GM19467 (cell line): ENCODE measurements around the gene CYP19A1.

Experiments used
- ATAC-seq: cut with Tn5 transposase; IDR thresholded peaks from one replicate; pipeline ENCODE4 v1.9.1; 2021; ENCODE audit warnings: mild to moderate bottlenecking, moderate library complexity; ENCODE audit not compliant: unreplicated experiment

CYP19A1 gene

DNA sequence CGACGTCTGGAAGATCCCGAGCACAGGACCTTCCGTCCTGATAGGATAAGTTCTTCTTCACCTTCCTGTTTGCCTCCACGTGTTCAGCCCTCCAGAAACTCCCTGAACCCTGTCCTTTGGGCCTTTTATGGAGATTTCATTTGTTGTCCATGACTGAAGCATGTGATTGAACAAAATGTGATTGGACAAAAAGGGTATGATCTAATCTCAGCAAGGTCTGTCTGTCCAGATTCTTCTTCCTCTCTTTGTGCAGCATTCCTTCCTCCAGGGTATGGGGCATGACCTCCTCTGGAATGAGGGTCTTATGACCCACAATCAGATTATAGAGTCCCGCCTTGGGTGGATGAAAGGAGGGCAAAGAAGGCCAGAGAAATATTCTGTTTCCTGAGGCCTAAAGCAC is at the start of gene CYP19A1:
TSS of gene CYP19A1 (minus strand) at position 101 of the 400 bp plus-strand sequence. CDS start 95,684 bp downstream, outside the sequence.
- ATAC-seq = no peak

DNA sequence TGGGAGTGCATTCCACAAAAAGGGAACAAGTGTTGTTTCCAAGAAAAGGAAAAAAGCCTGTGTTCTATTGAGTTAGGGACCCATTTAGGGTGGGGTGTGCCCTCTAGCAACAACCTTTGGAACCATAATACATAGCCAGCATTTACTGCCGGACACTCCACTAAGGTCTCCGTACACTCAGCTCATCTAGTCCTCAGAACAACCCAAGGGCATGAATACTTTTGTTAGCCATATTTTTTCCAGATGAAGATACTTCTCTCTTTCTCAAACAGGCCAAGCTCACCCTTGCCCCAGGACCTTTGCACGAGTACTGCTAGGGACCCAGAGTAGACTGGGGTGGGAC is 49.3 kb upstream of the CYP19A1 start:
- no peak for ATAC-seq

DNA sequence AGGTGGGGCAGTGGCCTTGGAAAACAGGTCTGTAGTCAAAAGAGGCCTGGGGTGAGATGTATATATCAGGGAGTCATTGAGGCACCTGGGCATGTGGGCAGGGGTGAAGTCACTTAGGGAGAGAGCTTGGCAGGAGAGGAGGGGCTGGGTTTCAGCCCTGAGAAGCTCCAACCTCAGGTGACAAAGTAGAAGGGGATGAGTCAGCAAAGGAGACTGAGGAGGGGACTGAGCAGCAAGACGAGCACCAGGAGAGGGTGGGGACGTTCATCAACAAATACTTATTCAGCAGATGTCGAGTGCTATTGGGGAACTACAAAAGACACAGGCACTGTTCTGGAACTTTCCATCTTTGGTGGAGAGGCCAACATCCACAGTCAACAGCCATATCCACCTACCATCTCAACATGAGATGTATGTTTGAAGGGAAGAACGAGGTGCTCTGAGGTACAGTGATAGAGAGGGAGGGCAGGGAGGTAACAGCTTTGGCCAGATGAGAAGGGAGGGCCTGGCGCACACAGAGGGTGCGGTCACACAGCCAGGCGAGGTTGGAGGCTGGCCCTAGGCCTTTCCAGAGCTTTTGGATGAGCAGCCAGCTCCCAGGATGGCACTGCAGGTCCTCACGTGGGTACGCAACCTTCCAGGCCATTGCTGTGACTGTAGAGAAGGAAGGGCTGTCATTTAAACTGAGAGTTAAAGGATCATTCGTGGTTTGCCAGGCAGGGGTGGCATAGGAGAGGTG is 48.7 kb upstream of the CYP19A1 start:
- no peak for ATAC-seq

DNA sequence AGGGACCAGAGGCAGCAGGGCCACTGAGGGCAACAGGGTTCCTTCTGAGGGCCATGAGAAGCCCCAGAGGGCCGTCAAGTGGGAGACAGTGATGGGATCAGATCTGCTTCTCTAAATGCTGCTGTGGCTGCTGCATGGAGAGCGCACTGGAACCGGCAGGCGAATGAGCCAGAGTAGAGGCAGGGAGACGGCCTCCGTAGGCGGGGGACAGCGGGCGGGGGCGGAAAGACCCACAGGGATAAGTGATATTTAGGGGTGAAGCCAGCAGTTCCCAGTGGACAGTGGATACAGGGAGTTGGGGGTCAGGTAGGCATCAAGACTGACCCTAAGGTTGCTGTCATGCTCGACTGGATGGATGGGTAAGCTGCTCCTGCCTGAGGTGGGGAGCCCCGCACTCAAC is 48.1 kb upstream of the CYP19A1 start:
- no peak for ATAC-seq

DNA sequence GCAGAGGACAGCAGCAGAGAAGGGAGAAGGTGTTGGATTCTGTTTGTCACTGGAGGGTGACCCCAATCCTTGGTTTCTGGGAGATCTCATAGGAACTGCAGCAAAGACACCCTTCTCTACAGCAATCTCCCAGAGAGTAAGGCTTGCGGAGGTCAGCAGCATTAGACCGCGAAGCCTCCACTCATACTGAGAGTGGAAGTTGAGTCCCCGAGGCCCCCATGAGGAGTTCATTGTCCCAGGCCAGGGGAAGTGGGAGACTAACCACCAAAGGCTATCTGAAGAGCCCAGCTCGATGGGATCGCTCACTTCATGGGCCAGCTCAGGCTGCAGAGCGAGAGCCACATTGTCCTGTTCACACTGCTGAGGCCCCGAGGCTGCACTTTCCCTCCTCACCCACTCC is 47.6 kb upstream of the CYP19A1 start:
- no peak for ATAC-seq

DNA sequence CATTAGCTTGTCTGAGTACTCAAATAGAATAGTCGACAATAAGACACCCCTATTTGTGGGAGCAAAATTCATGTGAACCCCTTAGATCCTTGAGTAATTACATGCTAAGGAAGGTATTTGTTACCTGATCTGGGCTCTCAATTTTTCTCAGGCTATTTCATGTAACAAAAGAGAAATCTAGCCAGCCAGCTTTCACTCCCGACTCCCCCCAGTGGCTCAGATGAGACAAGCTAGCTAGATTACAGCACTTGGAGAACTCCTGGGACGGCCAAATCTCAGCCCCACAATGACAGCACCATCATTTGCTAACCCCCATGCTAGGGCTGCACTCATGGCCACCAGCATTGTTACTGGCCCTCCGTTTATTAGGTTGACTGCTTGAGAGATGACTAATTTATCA is 44.4 kb upstream of the CYP19A1 start:
- no peak for ATAC-seq

DNA sequence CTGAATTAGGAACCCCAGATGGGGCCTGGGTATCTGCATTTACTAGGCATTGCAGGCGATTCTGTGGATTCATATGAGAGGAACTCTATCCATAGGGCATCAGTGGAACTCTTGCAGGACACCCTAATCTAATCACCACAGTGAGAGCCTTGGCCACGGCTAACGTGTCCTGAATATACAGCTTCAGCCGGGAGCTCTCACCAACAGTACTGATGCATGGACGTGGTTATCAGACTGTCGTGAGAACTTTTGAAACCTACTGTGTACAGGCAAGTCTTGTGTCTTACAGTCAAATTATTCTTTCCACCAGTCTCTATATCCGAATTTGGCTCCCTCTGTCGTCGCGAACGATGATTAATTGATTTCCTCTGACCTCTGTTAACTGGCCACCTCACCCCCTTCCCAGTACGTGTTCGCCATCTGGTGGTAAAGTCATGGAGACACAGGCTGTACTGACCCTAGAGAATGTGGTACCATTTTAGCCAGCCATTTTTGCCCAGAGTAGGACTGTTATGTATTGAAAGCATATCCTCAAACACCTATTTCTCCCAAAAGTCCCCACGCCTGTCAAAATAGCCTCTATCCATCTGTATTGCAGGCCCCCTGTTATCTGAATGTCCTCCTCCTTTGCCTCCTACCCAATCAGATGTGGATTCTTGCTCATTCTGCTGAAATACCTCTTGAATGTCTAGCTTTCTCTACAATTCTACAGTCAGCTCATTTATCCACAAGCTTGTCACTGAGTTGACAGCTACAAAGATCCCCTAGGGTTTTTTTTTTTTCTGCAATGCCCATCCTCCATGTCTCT is 42.8 kb upstream of the CYP19A1 start:
- ATAC-seq = peak; percentile 95

DNA sequence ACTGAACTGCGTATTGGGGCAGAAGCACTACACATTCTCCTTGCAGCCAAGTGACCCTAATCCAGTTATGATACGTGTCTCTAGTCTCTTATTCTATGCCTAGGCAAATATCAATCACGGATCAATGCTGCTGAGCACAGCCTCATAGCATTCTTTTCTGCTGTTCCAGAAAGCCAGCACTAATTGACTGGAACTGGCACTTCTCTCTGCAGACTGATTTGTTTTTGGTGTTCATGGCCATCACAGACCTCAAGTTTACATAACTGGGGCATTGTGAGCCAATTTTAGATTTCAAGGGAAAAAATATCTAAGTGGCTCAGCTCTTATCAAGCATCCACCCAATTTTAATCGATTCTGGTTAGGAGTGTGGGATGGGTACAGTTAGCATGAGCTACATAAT is 41.0 kb upstream of the CYP19A1 start:
- ATAC-seq = no peak

DNA sequence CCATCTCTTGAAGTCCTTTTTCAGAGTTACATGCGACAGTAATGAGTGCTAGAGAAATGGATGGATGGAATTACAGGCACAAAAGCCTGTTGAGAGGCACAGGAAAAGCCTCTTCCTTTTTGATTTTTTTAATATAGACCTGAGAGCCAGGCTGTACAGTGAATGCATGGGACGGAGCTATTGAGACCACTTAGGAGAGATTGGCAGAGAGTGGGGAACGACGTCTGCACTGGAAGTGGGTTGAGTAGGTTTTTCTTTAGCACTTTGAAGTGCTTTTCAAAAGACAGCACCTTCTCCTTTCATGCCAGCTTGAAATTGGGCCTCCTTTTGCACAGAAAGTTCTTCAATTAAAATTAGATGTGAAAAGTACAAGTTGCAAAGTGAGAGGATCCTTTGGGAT is 40.0 kb upstream of the CYP19A1 start:
- ATAC-seq = no peak

DNA sequence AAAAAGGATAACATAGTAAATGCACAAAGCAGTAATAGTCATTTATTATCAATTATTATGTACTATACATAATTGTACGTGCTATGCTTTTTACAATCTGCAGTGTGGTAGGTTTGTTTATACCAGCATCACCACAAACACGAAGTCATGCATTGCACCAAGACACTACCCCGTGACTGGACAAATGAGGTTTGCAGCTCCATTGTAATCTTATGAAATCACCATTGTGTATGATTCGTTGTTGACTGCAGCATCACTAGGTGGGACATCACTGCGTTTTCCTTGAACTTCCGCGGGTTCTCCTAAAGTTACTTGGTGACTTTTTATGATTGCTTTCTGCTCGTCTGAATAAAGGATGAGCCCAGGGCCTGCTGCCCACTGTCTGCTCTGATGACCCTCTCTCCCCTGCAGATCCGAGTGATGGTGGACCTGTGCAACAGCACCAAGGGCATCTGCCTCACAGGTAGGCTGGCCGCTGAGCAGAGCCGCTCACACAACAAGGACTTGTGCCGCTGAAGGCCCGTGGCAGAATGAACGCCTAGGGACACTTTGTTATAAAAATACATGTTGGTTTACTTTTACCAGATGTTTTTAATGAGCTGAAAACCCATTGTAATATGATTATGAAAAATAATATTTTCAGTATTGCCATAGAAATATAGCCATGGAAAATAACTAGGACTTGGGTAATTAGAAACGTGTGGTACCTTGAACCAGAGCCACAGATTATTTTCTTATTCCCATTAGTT is 38.8 kb upstream of the CYP19A1 start:
- no peak for ATAC-seq

DNA sequence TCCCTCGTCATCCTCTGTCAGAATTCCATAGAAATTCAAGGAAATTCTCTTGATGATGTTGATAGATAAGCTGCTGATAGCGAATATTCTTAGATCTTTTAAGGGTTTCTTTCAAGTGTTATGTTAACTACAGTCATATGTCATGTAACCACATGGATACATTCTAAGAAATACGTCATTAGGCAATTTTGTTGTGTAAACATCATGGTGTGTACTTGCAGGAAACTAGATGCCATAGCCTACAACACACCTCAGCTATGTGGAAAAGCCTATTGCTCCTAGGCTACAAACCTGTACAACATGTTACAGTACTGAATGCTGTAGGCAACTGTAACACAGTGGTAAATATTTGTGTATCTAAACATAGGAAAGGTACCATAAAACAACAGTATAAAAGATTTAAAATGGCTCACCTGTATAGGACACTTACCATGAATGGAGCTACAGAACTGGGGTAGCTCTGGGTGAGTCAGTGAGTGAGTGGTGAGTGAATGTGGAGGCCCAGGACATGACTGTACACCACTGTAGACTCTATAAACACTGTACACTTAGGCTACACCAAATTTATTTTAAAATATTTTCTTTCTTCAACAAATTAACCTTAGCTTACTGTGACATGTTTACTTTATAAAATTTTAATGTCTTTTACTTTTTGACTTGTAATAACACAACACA is 37.7 kb upstream of the CYP19A1 start:
- no peak for ATAC-seq

DNA sequence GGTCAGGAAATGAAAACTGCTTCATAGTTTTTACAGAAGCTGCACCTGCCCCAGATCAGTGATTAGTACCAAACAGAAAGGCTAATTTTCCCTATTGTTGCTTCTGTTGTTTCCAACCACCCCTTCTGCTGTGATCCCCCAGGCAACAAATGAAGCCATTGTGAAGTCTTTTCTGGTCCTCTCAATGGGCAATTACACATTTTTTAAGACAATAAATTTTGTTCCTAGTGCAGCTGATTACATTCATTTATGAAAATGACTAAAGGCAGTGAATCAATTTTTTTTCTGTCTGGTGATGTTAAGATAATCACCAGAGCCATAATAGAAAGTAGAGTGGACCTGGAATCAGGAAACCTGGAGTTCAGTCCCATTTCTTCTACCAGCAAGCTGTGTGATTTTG is 35.7 kb upstream of the CYP19A1 start:
- ATAC-seq = no peak

DNA sequence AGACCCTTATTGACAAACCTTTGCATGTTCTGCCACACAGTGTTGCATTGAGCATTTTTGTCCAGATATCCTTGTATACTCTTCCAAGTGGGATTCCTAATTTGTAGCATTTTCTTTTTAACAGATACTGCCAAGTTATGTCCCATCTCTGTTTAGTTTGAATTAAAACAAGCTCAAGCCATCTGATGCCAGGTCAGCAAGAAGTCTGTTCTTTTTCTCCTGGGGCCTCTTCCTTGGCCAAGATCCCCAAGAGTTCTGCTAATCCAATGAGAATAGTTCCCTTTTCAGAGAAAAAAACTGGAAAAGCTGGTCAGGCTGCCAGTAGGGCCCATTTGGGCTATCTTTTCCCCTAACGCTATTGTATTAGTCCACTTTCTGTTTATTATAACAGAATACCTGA is 32.9 kb upstream of the CYP19A1 start:
- no peak for ATAC-seq

DNA sequence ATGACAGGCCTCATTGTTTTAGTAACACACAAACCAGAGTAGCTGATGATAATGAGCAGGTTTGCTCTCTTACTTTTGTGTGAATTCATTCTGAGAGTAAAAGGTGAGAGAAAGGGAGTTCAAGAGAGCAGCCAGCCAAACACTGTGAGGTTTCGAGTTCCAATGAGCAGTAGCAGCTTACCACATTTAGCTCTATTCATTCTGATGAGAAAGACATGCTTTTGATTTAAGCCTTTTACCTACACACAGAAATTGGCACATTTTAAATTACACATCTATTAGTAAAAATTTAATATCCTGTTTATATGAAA is 31.0 kb upstream of the CYP19A1 start:
- no peak for ATAC-seq

DNA sequence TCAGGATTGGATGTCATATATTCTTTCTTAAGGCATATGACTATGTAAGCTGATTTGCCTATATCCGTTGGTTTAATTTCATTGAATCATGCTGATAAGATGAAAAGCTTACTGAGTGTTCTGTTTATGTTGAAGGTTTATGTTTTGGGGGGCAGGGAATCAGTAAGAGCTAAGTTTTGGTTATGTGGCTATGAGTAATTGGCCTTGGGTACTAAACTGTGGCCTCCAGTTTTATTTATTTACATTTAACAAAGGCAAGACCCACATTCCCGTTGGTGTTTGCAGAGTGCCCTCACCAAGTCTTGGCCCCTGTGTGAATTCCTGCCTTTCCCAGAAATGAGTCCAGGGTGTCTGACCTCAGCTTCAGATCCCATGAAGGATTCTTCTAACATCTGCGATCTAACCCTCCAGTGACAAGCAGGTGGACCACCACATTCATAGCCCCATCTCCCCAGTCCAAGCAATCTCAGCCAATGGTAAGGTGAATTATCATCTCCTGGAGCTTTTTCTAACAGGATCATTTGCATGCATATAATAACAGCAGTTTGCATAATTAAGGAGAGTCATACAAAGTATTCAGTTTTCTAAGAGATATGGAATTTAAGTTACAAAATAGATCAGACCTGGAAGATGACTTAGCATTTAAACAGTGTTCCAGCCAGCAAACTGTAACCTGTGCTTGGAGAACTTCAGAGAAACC is 30.5 kb upstream of the CYP19A1 start:
- no peak for ATAC-seq

DNA sequence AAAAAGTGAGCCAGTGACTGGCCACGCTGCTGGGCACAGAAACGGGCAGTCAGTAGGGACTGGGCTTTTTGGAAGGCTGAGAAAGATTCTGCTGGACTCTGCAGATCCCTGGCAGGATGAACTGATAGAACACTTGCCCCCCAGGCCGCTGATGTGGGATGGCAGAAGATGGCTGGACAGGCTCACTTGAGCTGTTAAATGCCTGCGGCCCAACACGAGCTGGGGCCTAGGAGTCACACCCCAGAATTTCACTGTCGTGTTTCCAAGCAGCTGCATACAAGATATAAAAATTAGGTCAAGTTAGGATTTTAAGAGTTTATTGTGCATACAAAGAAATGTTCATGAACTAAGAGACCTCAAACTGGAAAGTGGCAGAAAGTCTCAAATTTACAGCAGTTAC is 29.9 kb upstream of the CYP19A1 start:
- ATAC-seq = no peak

DNA sequence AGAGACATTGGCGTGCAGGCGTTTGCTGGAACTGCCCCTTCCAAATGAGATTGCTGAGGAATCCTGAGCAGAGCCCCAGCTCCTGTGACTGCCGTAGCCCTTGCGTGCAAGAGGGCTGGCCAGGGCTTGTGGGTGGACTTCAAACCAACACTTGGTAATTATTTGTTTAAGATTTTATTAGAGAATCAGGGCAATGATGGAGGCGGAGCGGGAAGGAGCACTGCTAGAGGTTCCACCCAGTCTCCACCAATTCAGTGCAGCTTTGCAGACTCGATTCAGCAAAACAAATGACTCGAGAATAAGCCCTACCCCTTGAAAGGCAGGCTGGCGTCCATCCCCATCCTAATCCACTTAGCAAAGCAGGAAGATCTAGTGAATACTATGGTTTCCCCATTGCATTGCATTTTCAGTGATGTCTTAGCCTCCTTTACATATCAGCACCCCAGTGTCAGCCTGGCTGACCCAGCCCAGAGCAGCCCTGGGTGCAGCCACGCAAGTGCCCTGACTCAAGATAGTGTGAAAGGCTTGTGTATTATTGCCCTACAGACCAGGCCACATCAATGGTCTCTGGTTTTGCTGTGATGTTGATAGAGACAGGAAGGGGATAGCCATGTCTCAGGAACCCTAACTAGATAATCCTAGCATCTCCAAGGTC is 29.1 kb upstream of the CYP19A1 start:
- no peak for ATAC-seq

DNA sequence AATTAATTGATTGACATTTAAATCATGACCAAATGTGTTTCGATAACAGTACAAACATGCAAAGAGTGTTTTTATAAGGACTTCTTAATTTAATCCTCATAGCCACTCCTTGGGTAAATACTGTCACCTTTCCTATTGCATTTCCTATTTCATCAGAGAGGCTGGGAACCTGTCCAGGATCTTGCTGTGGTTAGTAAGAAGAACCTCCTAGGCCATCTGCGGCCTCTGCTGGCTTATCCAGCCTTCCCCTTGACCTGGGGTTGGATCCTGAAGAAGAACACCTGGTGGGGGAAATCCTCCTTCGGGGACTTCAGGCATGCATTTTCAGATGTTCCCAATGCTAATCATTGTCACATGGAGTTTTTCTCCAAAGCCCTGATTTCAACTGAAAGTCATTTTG is 28.5 kb upstream of the CYP19A1 start:
- ATAC-seq = no peak

DNA sequence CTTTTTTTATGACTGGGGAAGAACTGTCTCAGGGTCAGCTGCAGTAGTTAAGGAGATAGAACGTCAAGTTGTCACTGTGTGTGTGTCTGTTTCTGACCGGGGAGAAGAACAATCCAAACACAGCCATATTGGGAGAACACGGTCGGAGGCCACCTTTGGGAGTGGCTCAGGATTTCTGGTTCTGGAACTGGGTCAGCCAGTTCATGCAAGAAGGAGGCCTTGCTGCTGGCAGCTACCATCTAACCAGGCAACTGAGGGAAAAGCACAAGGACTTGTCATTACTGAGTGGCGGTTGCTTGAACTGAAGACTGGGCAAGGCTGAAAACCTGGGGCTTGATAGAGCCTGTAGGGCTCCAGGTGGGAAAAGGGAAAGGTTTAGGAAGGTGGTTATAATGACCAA is 27.7 kb upstream of the CYP19A1 start:
- no peak for ATAC-seq

DNA sequence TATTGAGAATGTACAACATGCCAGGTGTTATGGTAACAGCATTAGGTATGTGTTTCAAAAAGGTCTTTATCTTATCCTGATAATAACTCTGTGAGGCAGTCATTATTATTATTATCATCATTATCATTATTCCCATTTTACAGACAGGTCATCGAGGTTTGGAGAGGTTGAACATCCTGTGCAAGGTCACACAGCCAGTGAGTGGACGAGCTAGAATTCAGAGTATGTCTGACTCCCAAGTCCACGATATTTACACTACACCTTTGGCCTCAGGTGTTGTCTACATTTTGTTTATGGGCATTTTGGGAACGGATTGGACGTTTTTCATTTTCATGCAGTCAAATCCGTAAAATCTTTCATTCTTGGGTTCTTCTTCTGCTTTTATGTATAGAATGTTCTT is 27.0 kb upstream of the CYP19A1 start:
- no peak for ATAC-seq
